HepG2 (cell line): ENCODE measurements around the gene RNU6-1. TPM values are rescaled to one million over a fixed set of nuclear protein-coding genes. Genes with fewer than 3 reads are reported as not detected.
A peak's percentile ranks its signal among the peaks of the same experiment; 100 is the strongest.

Experiments
- ATF1 ChIP-seq: IDR thresholded peaks from 2 replicates; pipeline ENCODE4 v1.6.1; 2016; ENCODE audit warnings: mild to moderate bottlenecking, control low read depth
- BRCA1 ChIP-seq: sonication (generic); formaldehyde crosslinking; IDR thresholded peaks from 2 replicates; pipeline ENCODE4 v1.4.0; 2020; ENCODE audit warnings: missing genetic modification reagents
- KLF11 ChIP-seq: IDR thresholded peaks from 2 replicates; pipeline ENCODE4 v1.6.1; 2016; ENCODE audit warnings: missing compliant biosample characterization
- MED1 ChIP-seq: sonication (generic); formaldehyde crosslinking; IDR thresholded peaks from 2 replicates; pipeline ENCODE4 v1.4.0; 2020; ENCODE audit warnings: missing genetic modification reagents
- MYNN ChIP-seq: sonication (generic); formaldehyde crosslinking; IDR thresholded peaks from 2 replicates; pipeline ENCODE4 v1.4.0; 2020; ENCODE audit warnings: mild to moderate bottlenecking, low read depth, missing genetic modification reagents
- NFATC3 ChIP-seq: sonication (generic); formaldehyde crosslinking; IDR thresholded peaks from 2 replicates; pipeline ENCODE4 v1.5.1; 2020; ENCODE audit warnings: mild to moderate bottlenecking, missing genetic modification reagents
- TAF15 ChIP-seq: fragments of 200-400 bp; formaldehyde crosslinking; IDR thresholded peaks from one replicate; pipeline ENCODE4 v1.6.1; 2018; ENCODE audit warnings: mild to moderate bottlenecking, low read depth, low read length; ENCODE audit not compliant: poor library complexity, severe bottlenecking
- TBP ChIP-seq: sonication (generic); formaldehyde crosslinking; IDR thresholded peaks from 2 replicates; pipeline ENCODE4 v1.5.0; 2020; ENCODE audit warnings: missing genetic modification reagents
- THYN1 ChIP-seq: sonication (generic); formaldehyde crosslinking; IDR thresholded peaks from 2 replicates; pipeline ENCODE4 v1.8.1; 2023; ENCODE audit warnings: low read depth, mild to moderate bottlenecking, moderate library complexity, missing genetic modification reagents, borderline replicate concordance
- ZNF503 ChIP-seq: sonication (generic); formaldehyde crosslinking; IDR thresholded peaks from 2 replicates; pipeline ENCODE4 v1.4.0; 2020; ENCODE audit warnings: missing genetic modification reagents
- ZNF562 ChIP-seq: sonication (generic); formaldehyde crosslinking; IDR thresholded peaks from 2 replicates; pipeline ENCODE4 v1.8.0; 2022; ENCODE audit warnings: missing genetic modification reagents, borderline replicate concordance
- ZNF737 ChIP-seq: sonication (generic); formaldehyde crosslinking; IDR thresholded peaks from 2 replicates; pipeline ENCODE4 v1.5.0; 2020; ENCODE audit warnings: missing genetic modification reagents, mild to moderate bottlenecking, borderline replicate concordance
- ZNF850 ChIP-seq: sonication (generic); formaldehyde crosslinking; conservative IDR thresholded peaks from 2 replicates; pipeline ENCODE4 v1.9.0; 2021; ENCODE audit warnings: mild to moderate bottlenecking, missing genetic modification reagents
- polyA plus RNA-seq, 8 experiments: library from polyadenylated mRNA; depleted of rRNA in 3 of 8; stranded (reverse) in 7 of 8; unstranded in 1 of 8; fragments of >200 nt; fragmentation: Illumina TruSeq in 4 of 8; extraction: Trizol in 4 of 8; gene quantifications; 2 replicates each; pipeline versions ENCODE4 v1.2.1 to v1.2.3, GENCODE V29; 2011 to 2016; ENCODE audit warnings: low read depth in 4 of 8, missing spikeins in 1 of 8, mixed read lengths in 1 of 8; ENCODE audit not compliant: insufficient read depth in 1 of 8
- total RNA-seq, 5 experiments: library from RNA; depleted of rRNA; stranded (reverse); fragments of >200 nt; fragmentation: Illumina TruSeq; extraction: Trizol; gene quantifications; 2 replicates each; pipeline ENCODE4 v1.2.3, GENCODE V29; 2016; ENCODE audit warnings: low read depth in 1 of 5
- TF ChIP-seq, protein P1 (sequence below): sonication (generic); formaldehyde crosslinking; conservative IDR thresholded peaks from 2 replicates; pipeline ENCODE4 v1.4.0; 2020; ENCODE audit warnings: missing genetic modification reagents
- TF ChIP-seq, protein P2 (sequence below): IDR thresholded peaks from 2 replicates; pipeline ENCODE4 v1.4.0; 2020; ENCODE audit warnings: mild to moderate bottlenecking, missing genetic modification reagents

Gene RNU6-1
- total and polyA plus RNA-seq, 2 of the 13 experiments (the other 11 are each of a cell fraction or from before 2014, with no cell fraction given), result under 0.01 TPM; not detected in 1

DNA sequence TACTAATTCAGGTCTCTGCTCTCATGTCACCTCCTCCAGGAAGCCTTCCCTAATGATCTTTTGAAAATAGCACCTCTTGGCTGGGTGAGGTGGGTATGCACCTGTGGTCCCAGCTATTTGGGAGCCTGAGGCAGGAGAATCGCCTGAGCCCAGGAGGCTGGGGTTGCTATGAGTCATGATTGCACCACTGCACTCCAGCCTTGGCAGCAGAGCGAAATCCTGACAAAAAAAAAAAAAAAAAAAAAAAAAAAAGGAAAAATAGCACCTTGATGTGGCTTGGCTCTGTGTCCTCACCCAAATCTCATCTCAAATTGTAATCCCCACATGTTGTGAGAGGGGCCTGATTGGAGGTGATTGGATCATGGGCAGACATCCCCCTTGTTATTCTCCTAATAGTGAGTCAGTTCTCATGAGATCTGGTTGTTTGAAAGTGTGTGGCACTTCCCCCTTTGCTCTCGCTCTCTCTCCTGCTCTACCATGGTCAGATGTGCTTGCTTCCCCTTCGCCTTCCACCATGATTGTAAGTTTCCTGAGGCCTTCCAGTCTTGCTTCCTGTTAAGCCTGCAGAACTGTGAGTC, 11.2 kb upstream of the RNU6-1 start (continued):
- TF ChIP-seq, protein P1, sequence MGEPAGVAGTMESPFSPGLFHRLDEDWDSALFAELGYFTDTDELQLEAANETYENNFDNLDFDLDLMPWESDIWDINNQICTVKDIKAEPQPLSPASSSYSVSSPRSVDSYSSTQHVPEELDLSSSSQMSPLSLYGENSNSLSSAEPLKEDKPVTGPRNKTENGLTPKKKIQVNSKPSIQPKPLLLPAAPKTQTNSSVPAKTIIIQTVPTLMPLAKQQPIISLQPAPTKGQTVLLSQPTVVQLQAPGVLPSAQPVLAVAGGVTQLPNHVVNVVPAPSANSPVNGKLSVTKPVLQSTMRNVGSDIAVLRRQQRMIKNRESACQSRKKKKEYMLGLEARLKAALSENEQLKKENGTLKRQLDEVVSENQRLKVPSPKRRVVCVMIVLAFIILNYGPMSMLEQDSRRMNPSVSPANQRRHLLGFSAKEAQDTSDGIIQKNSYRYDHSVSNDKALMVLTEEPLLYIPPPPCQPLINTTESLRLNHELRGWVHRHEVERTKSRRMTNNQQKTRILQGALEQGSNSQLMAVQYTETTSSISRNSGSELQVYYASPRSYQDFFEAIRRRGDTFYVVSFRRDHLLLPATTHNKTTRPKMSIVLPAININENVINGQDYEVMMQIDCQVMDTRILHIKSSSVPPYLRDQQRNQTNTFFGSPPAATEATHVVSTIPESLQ (CRISPR knock-in tag), result no peak
- TF ChIP-seq ZNF503 (CRISPR knock-in tag) (no peak), ZNF737 (CRISPR knock-in tag) (no peak), THYN1 (CRISPR knock-in tag) (no peak), MED1 (no peak), BRCA1 (CRISPR knock-in tag) (no peak), TBP (CRISPR knock-in tag) (no peak), NFATC3 (CRISPR knock-in tag) (no peak), ZNF850 (no peak), MYNN (no peak), KLF11 (CRISPR knock-in tag) (no peak), ATF1 (CRISPR knock-in tag) (no peak), ZNF562 (CRISPR knock-in tag) (no peak), TAF15 (no peak)
- TF ChIP-seq, protein P2, sequence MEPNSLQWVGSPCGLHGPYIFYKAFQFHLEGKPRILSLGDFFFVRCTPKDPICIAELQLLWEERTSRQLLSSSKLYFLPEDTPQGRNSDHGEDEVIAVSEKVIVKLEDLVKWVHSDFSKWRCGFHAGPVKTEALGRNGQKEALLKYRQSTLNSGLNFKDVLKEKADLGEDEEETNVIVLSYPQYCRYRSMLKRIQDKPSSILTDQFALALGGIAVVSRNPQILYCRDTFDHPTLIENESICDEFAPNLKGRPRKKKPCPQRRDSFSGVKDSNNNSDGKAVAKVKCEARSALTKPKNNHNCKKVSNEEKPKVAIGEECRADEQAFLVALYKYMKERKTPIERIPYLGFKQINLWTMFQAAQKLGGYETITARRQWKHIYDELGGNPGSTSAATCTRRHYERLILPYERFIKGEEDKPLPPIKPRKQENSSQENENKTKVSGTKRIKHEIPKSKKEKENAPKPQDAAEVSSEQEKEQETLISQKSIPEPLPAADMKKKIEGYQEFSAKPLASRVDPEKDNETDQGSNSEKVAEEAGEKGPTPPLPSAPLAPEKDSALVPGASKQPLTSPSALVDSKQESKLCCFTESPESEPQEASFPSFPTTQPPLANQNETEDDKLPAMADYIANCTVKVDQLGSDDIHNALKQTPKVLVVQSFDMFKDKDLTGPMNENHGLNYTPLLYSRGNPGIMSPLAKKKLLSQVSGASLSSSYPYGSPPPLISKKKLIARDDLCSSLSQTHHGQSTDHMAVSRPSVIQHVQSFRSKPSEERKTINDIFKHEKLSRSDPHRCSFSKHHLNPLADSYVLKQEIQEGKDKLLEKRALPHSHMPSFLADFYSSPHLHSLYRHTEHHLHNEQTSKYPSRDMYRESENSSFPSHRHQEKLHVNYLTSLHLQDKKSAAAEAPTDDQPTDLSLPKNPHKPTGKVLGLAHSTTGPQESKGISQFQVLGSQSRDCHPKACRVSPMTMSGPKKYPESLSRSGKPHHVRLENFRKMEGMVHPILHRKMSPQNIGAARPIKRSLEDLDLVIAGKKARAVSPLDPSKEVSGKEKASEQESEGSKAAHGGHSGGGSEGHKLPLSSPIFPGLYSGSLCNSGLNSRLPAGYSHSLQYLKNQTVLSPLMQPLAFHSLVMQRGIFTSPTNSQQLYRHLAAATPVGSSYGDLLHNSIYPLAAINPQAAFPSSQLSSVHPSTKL (CRISPR knock-in tag), result peak; percentile 12; the same call in 1 of the 2 replicates
